ENCODE measurements around the gene ZFP91.

DNA sequence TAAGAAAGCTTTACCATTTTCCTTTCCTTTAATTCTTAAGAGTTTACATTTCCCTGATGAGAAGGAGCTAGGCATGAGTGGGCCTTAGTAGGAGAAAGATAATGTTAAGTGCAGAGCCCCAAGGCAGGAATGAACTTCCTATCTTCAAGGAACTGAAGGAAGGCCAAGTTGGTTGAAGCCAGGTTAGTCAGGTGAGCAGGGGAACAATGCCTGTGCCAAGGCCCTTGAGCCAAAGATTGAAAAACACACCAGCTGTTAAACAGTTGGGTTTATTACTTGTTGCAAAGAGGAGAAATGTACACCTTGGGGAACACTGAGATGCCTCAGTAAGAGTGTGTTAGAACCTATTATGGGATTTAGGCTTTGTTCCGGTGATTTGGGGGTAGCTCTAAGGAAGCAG lies 53.6 kb downstream of the ZFP91 start:
- TF ChIP-seq, protein P1, sequence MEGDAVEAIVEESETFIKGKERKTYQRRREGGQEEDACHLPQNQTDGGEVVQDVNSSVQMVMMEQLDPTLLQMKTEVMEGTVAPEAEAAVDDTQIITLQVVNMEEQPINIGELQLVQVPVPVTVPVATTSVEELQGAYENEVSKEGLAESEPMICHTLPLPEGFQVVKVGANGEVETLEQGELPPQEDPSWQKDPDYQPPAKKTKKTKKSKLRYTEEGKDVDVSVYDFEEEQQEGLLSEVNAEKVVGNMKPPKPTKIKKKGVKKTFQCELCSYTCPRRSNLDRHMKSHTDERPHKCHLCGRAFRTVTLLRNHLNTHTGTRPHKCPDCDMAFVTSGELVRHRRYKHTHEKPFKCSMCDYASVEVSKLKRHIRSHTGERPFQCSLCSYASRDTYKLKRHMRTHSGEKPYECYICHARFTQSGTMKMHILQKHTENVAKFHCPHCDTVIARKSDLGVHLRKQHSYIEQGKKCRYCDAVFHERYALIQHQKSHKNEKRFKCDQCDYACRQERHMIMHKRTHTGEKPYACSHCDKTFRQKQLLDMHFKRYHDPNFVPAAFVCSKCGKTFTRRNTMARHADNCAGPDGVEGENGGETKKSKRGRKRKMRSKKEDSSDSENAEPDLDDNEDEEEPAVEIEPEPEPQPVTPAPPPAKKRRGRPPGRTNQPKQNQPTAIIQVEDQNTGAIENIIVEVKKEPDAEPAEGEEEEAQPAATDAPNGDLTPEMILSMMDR (conservative IDR thresholded peaks at IDR 0.05; ENCODE audit: low read depth, low read length), result no peak
- no peak for TF ChIP-seq EZH2 (IDR thresholded peaks at IDR 0.05; ENCODE audit: borderline replicate concordance, low read depth, low read length, poor library complexity, severe bottlenecking)
